D721Med (cell line): ENCODE measurements around the gene PER2.
A peak's percentile ranks its signal among the peaks of the same experiment; 100 is the strongest.

ENCODE experiments used
- DNase-seq: peaks from one replicate; pipeline ENCODE4 v3.0.0; 2011; ENCODE audit warnings: low spot score; ENCODE audit not compliant: insufficient read length
- FAIRE-seq: peaks from 2 replicates; lab custom pipeline; 2011; peaks lifted over from hg19 to GRCh38; lab: Jason Lieb, UNC
- CTCF ChIP-seq: IDR thresholded peaks from 2 replicates; pipeline ENCODE4 v1.5.1; 2012; ENCODE audit warnings: mild to moderate bottlenecking, control low read depth; ENCODE audit not compliant: insufficient read depth; ENCODE audit errors: missing control alignments

PER2 gene

GRCh38 chr2:238251986-238252385, 36.4 kb downstream of the PER2 start:
- FAIRE-seq (no peak), DNase-seq (no peak)
- no peak for TF ChIP-seq CTCF

- FAIRE-seq: no peak
- no peak for TF ChIP-seq CTCF
- no peak for DNase-seq
Observed at GRCh38 chr2:238251331-238251730, 37.1 kb downstream of the PER2 start.

GRCh38 chr2:238250896-238251295, 37.5 kb downstream of the PER2 start:
- no peak for FAIRE-seq
- DNase-seq: no peak
- TF ChIP-seq CTCF: no peak

GRCh38 chr2:238247841-238248453, 40.5 kb downstream of the PER2 start:
- FAIRE-seq (no peak), DNase-seq (no peak)
- no peak for TF ChIP-seq CTCF

- TF ChIP-seq CTCF: no peak
- peak; percentile 50 for DNase-seq
- peak; percentile 63 for FAIRE-seq
Observed at GRCh38 chr2:238247002-238247822, 41.2 kb downstream of the PER2 start.

- DNase-seq (no peak), FAIRE-seq (no peak)
- TF ChIP-seq CTCF: no peak
Observed at GRCh38 chr2:238244151-238244550, 44.3 kb downstream of the PER2 start.
